ENCODE results near the gene MAP7.

Gene MAP7

GRCh38 chr6:136470044-136470443, 80.2 kb downstream of the MAP7 start:
- no peak overlapping the region for H3K9ac ChIP-seq (ENCODE audit: low read depth, low read length)
- H3K9me3 ChIP-seq (ENCODE audit: control insufficient read depth, insufficient read depth, low read length): no peaks in the 10 kb centered on the region
- peaks cover 10% of the 10 kb centered on the region; the same call in 1 of the 2 replicates for H3K4me1 ChIP-seq (ENCODE audit: insufficient read depth, low read length)
- no peaks in the 10 kb centered on the region for H3K36me3 ChIP-seq (ENCODE audit: insufficient read depth, low read length)

GRCh38 chr6:136469154-136469553, 81.1 kb downstream of the MAP7 start:
- Histone ChIP-seq H3K4me1 (ENCODE audit: insufficient read depth, low read length) (peaks cover 10% of the 10 kb centered on the region; the same call in 1 of the 2 replicates), H3K9ac (ENCODE audit: low read depth, low read length) (no peak overlapping the region), H3K36me3 (ENCODE audit: insufficient read depth, low read length) (no peaks in the 10 kb centered on the region), H3K9me3 (ENCODE audit: control insufficient read depth, insufficient read depth, low read length) (no peaks in the 10 kb centered on the region)

GRCh38 chr6:136468711-136469110, 81.5 kb downstream of the MAP7 start:
- Histone ChIP-seq H3K4me1 (ENCODE audit: insufficient read depth, low read length) (peaks cover 10% of the 10 kb centered on the region; the same call in 1 of the 2 replicates), H3K36me3 (ENCODE audit: insufficient read depth, low read length) (no peaks in the 10 kb centered on the region), H3K9me3 (ENCODE audit: control insufficient read depth, insufficient read depth, low read length) (no peaks in the 10 kb centered on the region), H3K9ac (ENCODE audit: low read depth, low read length) (no peak overlapping the region)

GRCh38 chr6:136467186-136467585, 83.0 kb downstream of the MAP7 start:
- Histone ChIP-seq H3K36me3 (ENCODE audit: insufficient read depth, low read length) (no peaks in the 10 kb centered on the region), H3K9me3 (ENCODE audit: control insufficient read depth, insufficient read depth, low read length) (no peaks in the 10 kb centered on the region), H3K4me1 (ENCODE audit: insufficient read depth, low read length) (peaks cover 10% of the 10 kb centered on the region; the same call in 1 of the 2 replicates), H3K9ac (ENCODE audit: low read depth, low read length) (no peak overlapping the region)

- no peak overlapping the region for H3K9ac ChIP-seq (ENCODE audit: low read depth, low read length)
- no peaks in the 10 kb centered on the region for H3K36me3 ChIP-seq (ENCODE audit: insufficient read depth, low read length)
- no peaks in the 10 kb centered on the region for H3K9me3 ChIP-seq (ENCODE audit: control insufficient read depth, insufficient read depth, low read length)
- H3K4me1 ChIP-seq (ENCODE audit: insufficient read depth, low read length): peaks cover 10% of the 10 kb centered on the region; the same call in 1 of the 2 replicates
These were observed 83.4 kb downstream of the MAP7 start for GRCh38 chr6:136466777-136467176.

GRCh38 chr6:136465766-136466303, 84.4 kb downstream of the MAP7 start:
- no peaks in the 10 kb centered on the region for H3K9me3 ChIP-seq (ENCODE audit: control insufficient read depth, insufficient read depth, low read length)
- H3K4me1 ChIP-seq (ENCODE audit: insufficient read depth, low read length): peaks cover 4% of the 10 kb centered on the region; the same call in 1 of the 2 replicates
- H3K9ac ChIP-seq (ENCODE audit: low read depth, low read length): no peak overlapping the region
- H3K36me3 ChIP-seq (ENCODE audit: insufficient read depth, low read length): no peaks in the 10 kb centered on the region

GRCh38 chr6:136464874-136465273, 85.3 kb downstream of the MAP7 start:
- no peaks in the 10 kb centered on the region for H3K4me1 ChIP-seq (ENCODE audit: insufficient read depth, low read length)
- H3K9me3 ChIP-seq (ENCODE audit: control insufficient read depth, insufficient read depth, low read length): no peaks in the 10 kb centered on the region
- H3K36me3 ChIP-seq (ENCODE audit: insufficient read depth, low read length): no peaks in the 10 kb centered on the region
- H3K9ac ChIP-seq (ENCODE audit: low read depth, low read length): no peak overlapping the region

GRCh38 chr6:136464148-136464547, 86.1 kb downstream of the MAP7 start:
- Histone ChIP-seq H3K36me3 (ENCODE audit: insufficient read depth, low read length) (no peaks in the 10 kb centered on the region), H3K9me3 (ENCODE audit: control insufficient read depth, insufficient read depth, low read length) (no peaks in the 10 kb centered on the region), H3K9ac (ENCODE audit: low read depth, low read length) (no peak overlapping the region), H3K4me1 (ENCODE audit: insufficient read depth, low read length) (no peaks in the 10 kb centered on the region)

GRCh38 chr6:136463743-136464142, 86.5 kb downstream of the MAP7 start:
- Histone ChIP-seq H3K9me3 (ENCODE audit: control insufficient read depth, insufficient read depth, low read length) (no peaks in the 10 kb centered on the region), H3K36me3 (ENCODE audit: insufficient read depth, low read length) (no peaks in the 10 kb centered on the region), H3K4me1 (ENCODE audit: insufficient read depth, low read length) (no peaks in the 10 kb centered on the region), H3K9ac (ENCODE audit: low read depth, low read length) (no peak overlapping the region)

- Histone ChIP-seq H3K9me3 (ENCODE audit: control insufficient read depth, insufficient read depth, low read length) (no peaks in the 10 kb centered on the region; the same call in 1 of the 2 replicates), H3K9ac (ENCODE audit: low read depth, low read length) (no peak overlapping the region), H3K36me3 (ENCODE audit: insufficient read depth, low read length) (no peaks in the 10 kb centered on the region), H3K4me1 (ENCODE audit: insufficient read depth, low read length) (peaks cover 4% of the 10 kb centered on the region; the same call in 1 of the 2 replicates)
These were observed 103.5 kb downstream of the MAP7 start for GRCh38 chr6:136446579-136447187.

- Histone ChIP-seq H3K36me3 (ENCODE audit: insufficient read depth, low read length) (no peaks in the 10 kb centered on the region), H3K9me3 (ENCODE audit: control insufficient read depth, insufficient read depth, low read length) (no peaks in the 10 kb centered on the region; the same call in 1 of the 2 replicates), H3K9ac (ENCODE audit: low read depth, low read length) (no peak overlapping the region), H3K4me1 (ENCODE audit: insufficient read depth, low read length) (peaks cover 4% of the 10 kb centered on the region; the same call in 1 of the 2 replicates)
These were observed 104.1 kb downstream of the MAP7 start for GRCh38 chr6:136446145-136446544.

- no peaks in the 10 kb centered on the region for H3K9me3 ChIP-seq (ENCODE audit: control insufficient read depth, insufficient read depth, low read length)
- peaks cover 10% of the 10 kb centered on the region for H3K4me1 ChIP-seq (ENCODE audit: insufficient read depth, low read length)
- no peaks in the 10 kb centered on the region for H3K36me3 ChIP-seq (ENCODE audit: insufficient read depth, low read length)
- H3K9ac ChIP-seq (ENCODE audit: low read depth, low read length): no peak overlapping the region
These were observed 105.2 kb downstream of the MAP7 start for GRCh38 chr6:136445063-136445462.

- Histone ChIP-seq H3K4me1 (ENCODE audit: insufficient read depth, low read length) (peaks cover 28% of the 10 kb centered on the region), H3K9me3 (ENCODE audit: control insufficient read depth, insufficient read depth, low read length) (no peaks in the 10 kb centered on the region), H3K9ac (ENCODE audit: low read depth, low read length) (no peak overlapping the region), H3K36me3 (ENCODE audit: insufficient read depth, low read length) (no peaks in the 10 kb centered on the region)
These were observed 110.0 kb downstream of the MAP7 start for GRCh38 chr6:136440203-136440602.

- Histone ChIP-seq H3K9ac (ENCODE audit: low read depth, low read length) (no peak overlapping the region), H3K4me1 (ENCODE audit: insufficient read depth, low read length) (peaks cover 33% of the 10 kb centered on the region), H3K9me3 (ENCODE audit: control insufficient read depth, insufficient read depth, low read length) (no peaks in the 10 kb centered on the region), H3K36me3 (ENCODE audit: insufficient read depth, low read length) (no peaks in the 10 kb centered on the region)
These were observed 110.6 kb downstream of the MAP7 start for GRCh38 chr6:136439514-136440190.

GRCh38 chr6:136438441-136438840, 111.8 kb downstream of the MAP7 start:
- H3K9me3 ChIP-seq (ENCODE audit: control insufficient read depth, insufficient read depth, low read length): no peaks in the 10 kb centered on the region
- no peaks in the 10 kb centered on the region for H3K36me3 ChIP-seq (ENCODE audit: insufficient read depth, low read length)
- peaks cover 35% of the 10 kb centered on the region for H3K4me1 ChIP-seq (ENCODE audit: insufficient read depth, low read length)
- H3K9ac ChIP-seq (ENCODE audit: low read depth, low read length): no peak overlapping the region

Measured in ES-I3 (cell line).